ENCODE data around the gene B3GNT9. TPM values are rescaled to one million over a fixed set of nuclear protein-coding genes. Genes with fewer than 3 reads are reported as not detected.
A peak's percentile ranks its signal among the peaks of the same experiment; 100 is the strongest.

Gene B3GNT9
- total RNA-seq, 1 experiment from 2014 or later: 3.8 TPM

DNA sequence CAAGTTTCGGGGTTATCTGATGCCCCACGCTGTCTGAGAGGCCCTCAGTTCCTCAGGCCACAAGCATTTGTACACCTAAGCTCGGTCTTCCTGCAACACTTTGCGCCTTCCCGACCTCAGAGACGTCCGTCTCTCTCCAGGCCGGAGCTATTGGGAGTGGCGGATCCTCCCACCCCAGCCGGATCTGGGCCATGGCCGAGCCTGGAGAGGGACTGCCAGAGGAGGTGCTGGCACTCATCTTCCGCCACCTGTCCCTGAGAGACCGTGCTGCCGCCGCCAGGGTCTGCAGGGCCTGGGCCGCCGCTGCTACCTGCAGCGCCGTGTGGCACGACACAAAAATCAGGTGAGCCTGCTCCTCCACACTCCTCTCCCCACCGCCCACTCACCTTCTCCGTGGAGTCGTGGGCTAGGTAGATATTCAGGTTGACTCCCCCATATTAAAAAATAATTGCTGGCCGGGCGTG lies 10.8 kb upstream of the B3GNT9 start:
- H3K27ac ChIP-seq (ENCODE audit: low read depth, low read length): peak overlapping the region; percentile 36; the same call in 1 of the 2 replicates
- RAD21 ChIA-PET (ENCODE audit: low non-redundant PET in 1 of 2, low total read pairs in 2 of 2, uncharacterized antibody in 2 of 2, unreplicated experiment in 2 of 2): no interaction called here
- no peak for ATAC-seq
- peaks cover 21 to 36% of the 10 kb centered on the region in 2 experiments for H3K4me1 ChIP-seq (ENCODE audit: control insufficient read depth in 1 of 2, insufficient read depth in 2 of 2, low read length in 2 of 2)
- peak overlapping the region; percentile 90 for H3K9ac ChIP-seq (ENCODE audit: low read length)
- POLR2A ChIA-PET: interaction anchor here (0.5 to 2.7 kb wide), 3 partner anchors 9 to 235 kb away, joined by 3 to 17 read pairs (median 11); partner anchors contain the start of gene NOL3
- peak overlapping the region; percentile 80 to 98 for H3K4me3 ChIP-seq (replicated peaks in 1 of 2; ENCODE audit: low read depth in 1 of 2, low read length in 2 of 2)
- no peaks in the 10 kb centered on the region for H3K9me2 ChIP-seq (ENCODE audit: insufficient read depth)
- H3K79me2 ChIP-seq (ENCODE audit: insufficient read depth, low read length): no peaks in the 10 kb centered on the region; the same call in 1 of the 2 replicates
- DNase-seq (ENCODE audit: low read depth, low spot score): no peak
- H3K36me3 ChIP-seq (ENCODE audit: control insufficient read depth in 1 of 2, insufficient read depth in 2 of 2, low read length in 2 of 2): no peaks in the 10 kb centered on the region
- no peak for TF ChIP-seq POLR2AphosphoS5 (IDR thresholded peaks at IDR 0.05; ENCODE audit: low read depth, low read length)
- no peak for TF ChIP-seq EZH2phosphoT487 (IDR thresholded peaks at IDR 0.05; ENCODE audit: borderline replicate concordance)
- no peak for TF ChIP-seq SRF (IDR thresholded peaks at IDR 0.05; ENCODE audit: low read depth)
- no peak for TF ChIP-seq ZNF274 (IDR thresholded peaks at IDR 0.05; ENCODE audit: low read depth, low read length)
- TF ChIP-seq, protein P1, sequence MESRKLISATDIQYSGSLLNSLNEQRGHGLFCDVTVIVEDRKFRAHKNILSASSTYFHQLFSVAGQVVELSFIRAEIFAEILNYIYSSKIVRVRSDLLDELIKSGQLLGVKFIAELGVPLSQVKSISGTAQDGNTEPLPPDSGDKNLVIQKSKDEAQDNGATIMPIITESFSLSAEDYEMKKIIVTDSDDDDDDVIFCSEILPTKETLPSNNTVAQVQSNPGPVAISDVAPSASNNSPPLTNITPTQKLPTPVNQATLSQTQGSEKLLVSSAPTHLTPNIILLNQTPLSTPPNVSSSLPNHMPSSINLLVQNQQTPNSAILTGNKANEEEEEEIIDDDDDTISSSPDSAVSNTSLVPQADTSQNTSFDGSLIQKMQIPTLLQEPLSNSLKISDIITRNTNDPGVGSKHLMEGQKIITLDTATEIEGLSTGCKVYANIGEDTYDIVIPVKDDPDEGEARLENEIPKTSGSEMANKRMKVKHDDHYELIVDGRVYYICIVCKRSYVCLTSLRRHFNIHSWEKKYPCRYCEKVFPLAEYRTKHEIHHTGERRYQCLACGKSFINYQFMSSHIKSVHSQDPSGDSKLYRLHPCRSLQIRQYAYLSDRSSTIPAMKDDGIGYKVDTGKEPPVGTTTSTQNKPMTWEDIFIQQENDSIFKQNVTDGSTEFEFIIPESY (IDR thresholded peaks at IDR 0.05; ENCODE audit: extremely low read depth, insufficient replicate concordance, low read length): no peak
- TF ChIP-seq, protein P2, sequence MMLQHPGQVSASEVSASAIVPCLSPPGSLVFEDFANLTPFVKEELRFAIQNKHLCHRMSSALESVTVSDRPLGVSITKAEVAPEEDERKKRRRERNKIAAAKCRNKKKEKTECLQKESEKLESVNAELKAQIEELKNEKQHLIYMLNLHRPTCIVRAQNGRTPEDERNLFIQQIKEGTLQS (IDR thresholded peaks at IDR 0.05): no peak
- TF ChIP-seq TCF7L2 (IDR thresholded peaks at IDR 0.05; ENCODE audit: borderline replicate concordance, extremely low read depth, insufficient read depth, insufficient read length): no peak
- TF ChIP-seq SP1 (IDR thresholded peaks at IDR 0.05; ENCODE audit: low read depth): no peak
- no peak for TF ChIP-seq ZFX (IDR thresholded peaks at IDR 0.05)
- TF ChIP-seq RAD21 (IDR thresholded peaks at IDR 0.05; ENCODE audit: low read depth): no peak
- TF ChIP-seq FOSL1 (IDR thresholded peaks at IDR 0.05; ENCODE audit: low read depth): no peak
- no peak for TF ChIP-seq ELF1 (IDR thresholded peaks at IDR 0.05; ENCODE audit: borderline replicate concordance, low read depth)
- TF ChIP-seq, protein P3, sequence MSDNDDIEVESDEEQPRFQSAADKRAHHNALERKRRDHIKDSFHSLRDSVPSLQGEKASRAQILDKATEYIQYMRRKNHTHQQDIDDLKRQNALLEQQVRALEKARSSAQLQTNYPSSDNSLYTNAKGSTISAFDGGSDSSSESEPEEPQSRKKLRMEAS (IDR thresholded peaks at IDR 0.05): no peak
- no peak for TF ChIP-seq JUND (IDR thresholded peaks at IDR 0.05)
- no peak for TF ChIP-seq EZH2 (IDR thresholded peaks at IDR 0.05)
- H4K20me1 ChIP-seq (ENCODE audit: insufficient read depth): no peaks in the 10 kb centered on the region
- H2AFZ ChIP-seq (ENCODE audit: low read depth, low read length, poor library complexity, severe bottlenecking): no peak overlapping the region
- no TSS peak for BruUV-seq (replicated peaks)
- CTCF ChIA-PET: interaction anchor here (3.4 to 5.7 kb wide), 2 partner anchors 7 to 144 kb away, joined by 21 to 52 read pairs; partner anchors contain the start of gene NOL3
- H3K4me2 ChIP-seq (ENCODE audit: low read length): peak overlapping the region; percentile 86
- H3K9me3 ChIP-seq (ENCODE audit: control insufficient read depth in 1 of 2, insufficient read depth in 1 of 2, low read depth in 1 of 2, low read length in 2 of 2): no peaks in the 10 kb centered on the region
- intact Hi-C loops (cut with micrococcal nuclease): no loop called here
- H3K27me3 ChIP-seq (ENCODE audit: insufficient read depth, low read length): no peaks in the 10 kb centered on the region

All from HCT116 (cell line).